Activated CD4-positive, alpha-beta T cell treated with anti-CD3 and anti-CD28 coated beads for 36 hours (primary cell): Measurements from ENCODE around the gene CYP19A1. TPM values are rescaled to one million over a fixed set of nuclear protein-coding genes. Genes with fewer than 3 reads are reported as not detected.
"Not testable (repeated sequence)": the region's sequence is repeated elsewhere in the genome, so short reads cannot be mapped to it uniquely, and the experiment has no call there.

Experiments used
- ATAC-seq: fragments of 200-7000 bp; cut with Tn5 transposase; one replicate; pipeline ENCODE4 v1.10.0; 2021; ENCODE audit warnings: mild to moderate bottlenecking, moderate library complexity
- CTCF ChIA-PET: fragments of 350-600 bp; sonication (Branson Sonifier 250); formaldehyde crosslinking; loops from one replicate; lab custom pipeline; 2021; ENCODE audit warnings: antibody characterized with exemption; lab: Charles Lee
- POLR2A ChIA-PET: fragments of 350-600 bp; sonication (Branson Sonifier 250); formaldehyde crosslinking; loops from one replicate; lab custom pipeline; 2021; ENCODE audit warnings: antibody characterized with exemption, inconsistent platforms; lab: Charles Lee
- DNase-seq: peaks from one replicate; pipeline ENCODE4 v3.0.0-alpha.2; 2020
- H3K27ac Mint-ChIP-seq: one replicate; pipeline ENCODE4 v1.8.0; 2021; ENCODE audit warnings: mixed read lengths
- H3K27me3 Mint-ChIP-seq: one replicate; pipeline ENCODE4 v1.8.0; 2021; ENCODE audit warnings: mixed read lengths
- H3K36me3 Mint-ChIP-seq: one replicate; pipeline ENCODE4 v1.8.0; 2021; ENCODE audit warnings: low read depth, mixed read lengths
- H3K4me1 Mint-ChIP-seq: one replicate; pipeline ENCODE4 v1.8.0; 2021; ENCODE audit warnings: mixed read lengths
- H3K4me3 Mint-ChIP-seq: one replicate; pipeline ENCODE4 v1.8.0; 2021; ENCODE audit warnings: mild to moderate bottlenecking, moderate library complexity, mixed read lengths
- H3K9me3 Mint-ChIP-seq: one replicate; pipeline ENCODE4 v1.8.0; 2021; ENCODE audit warnings: low read depth, mixed read lengths
- intact Hi-C, 2 experiments: fragments of 100-400 bp; cut with DNase I in 1 of 2; cut with micrococcal nuclease in 1 of 2; formaldehyde crosslinking; loops; one replicate each; pipeline versions ENCODE4 v1.14.2 to v1.15.1; 2022 to 2024; cut with DNase I, micrococcal nuclease
- total RNA-seq, 2 experiments: library from RNA; stranded (reverse); gene quantifications; one replicate each; pipeline ENCODE4 v1.2.3, GENCODE V29; 2021

CYP19A1 gene
- total RNA-seq, 2 experiments from 2014 or later: not detected

DNA sequence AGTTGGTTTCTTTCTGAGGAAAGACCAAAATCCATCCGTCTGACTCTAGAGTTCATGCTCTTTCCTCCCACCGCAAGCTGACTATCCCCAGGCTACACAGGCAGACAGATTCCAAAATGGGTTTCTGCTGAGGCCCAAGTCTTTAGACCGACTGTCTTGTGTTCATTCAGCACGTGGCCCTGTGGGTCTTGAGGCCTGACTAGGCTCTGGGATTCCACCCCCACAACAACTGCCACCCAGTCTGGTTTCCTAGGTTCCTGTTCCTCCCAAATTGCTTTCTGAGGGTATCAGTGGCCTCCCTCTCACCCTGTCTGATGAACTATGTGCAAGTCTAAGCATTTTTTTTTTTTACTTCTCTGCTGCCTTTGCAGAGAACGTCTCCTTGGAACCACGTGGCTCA, 67.7 kb downstream of the CYP19A1 start:
- CTCF ChIA-PET: interaction anchor here (1.1 kb wide), 2 partner anchors 11 to 228 kb away, joined by 3 to 4 read pairs; no protein-coding TSS in a partner anchor
- no peaks in the 10 kb centered on the region for H3K36me3 Mint-ChIP-seq
- POLR2A ChIA-PET: no interaction called here
- DNase-seq: no peak
- H3K4me1 Mint-ChIP-seq: peaks cover 2% of the 10 kb centered on the region
- H3K9me3 Mint-ChIP-seq: no peaks in the 10 kb centered on the region
- H3K27me3 Mint-ChIP-seq: peaks cover 23% of the 10 kb centered on the region
- ATAC-seq: no peak
- no peak overlapping the region for H3K4me3 Mint-ChIP-seq
- no peak overlapping the region for H3K27ac Mint-ChIP-seq
- intact Hi-C loops: no loop called here

DNA sequence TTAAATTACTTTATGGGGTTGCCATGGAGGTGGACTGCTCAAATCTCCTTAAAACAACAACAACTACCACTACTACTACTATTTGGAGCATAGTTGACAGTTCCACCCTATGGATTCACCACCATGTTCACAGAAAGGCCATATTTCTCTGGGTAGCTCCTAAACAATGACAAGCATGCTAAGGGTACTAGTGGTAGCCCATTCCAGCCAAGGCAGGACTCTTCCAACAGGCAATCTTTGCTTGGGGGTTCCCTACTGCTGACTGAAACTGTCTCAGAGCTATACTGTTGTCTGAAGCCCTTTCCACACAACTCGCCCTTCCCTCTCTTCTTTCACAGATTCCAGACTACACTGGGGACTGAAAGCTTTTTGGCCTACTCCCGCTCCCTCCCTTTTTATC, 68.9 kb downstream of the CYP19A1 start:
- H3K4me1 Mint-ChIP-seq: peaks cover 2% of the 10 kb centered on the region
- no peak for ATAC-seq
- DNase-seq: no peak
- H3K9me3 Mint-ChIP-seq: no peaks in the 10 kb centered on the region
- POLR2A ChIA-PET: no interaction called here
- no peaks in the 10 kb centered on the region for H3K36me3 Mint-ChIP-seq
- CTCF ChIA-PET: interaction anchor here (1.1 kb wide), 2 partner anchors 13 to 229 kb away, joined by 3 to 4 read pairs; no protein-coding TSS in a partner anchor
- intact Hi-C loops: no loop called here
- peaks cover 34% of the 10 kb centered on the region for H3K27me3 Mint-ChIP-seq
- no peak overlapping the region for H3K27ac Mint-ChIP-seq
- H3K4me3 Mint-ChIP-seq: no peak overlapping the region

DNA sequence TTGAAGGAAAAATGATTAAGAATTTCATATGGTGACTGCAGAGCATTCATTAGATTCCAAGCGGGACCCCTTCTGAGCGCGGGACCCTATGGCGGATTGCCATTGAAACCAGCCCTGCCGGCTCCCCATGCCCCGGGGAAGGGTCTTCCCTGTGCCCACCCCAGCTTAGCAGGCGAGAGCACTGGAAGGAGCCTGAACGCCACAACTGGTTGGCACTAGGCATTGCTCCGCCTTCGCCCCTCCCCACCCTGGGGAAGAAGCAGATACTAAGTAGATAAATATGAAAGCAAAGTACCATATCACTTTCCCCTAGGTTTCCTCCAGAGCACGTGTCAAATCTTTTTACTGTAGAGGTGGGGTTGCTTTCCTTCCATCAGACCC, 70.7 kb downstream of the CYP19A1 start:
- Mint-ChIP-seq H3K4me1 (peaks cover 2% of the 10 kb centered on the region), H3K4me3 (no peak overlapping the region), H3K27me3 (peaks cover 32% of the 10 kb centered on the region), H3K9me3 (no peaks in the 10 kb centered on the region), H3K36me3 (no peaks in the 10 kb centered on the region), H3K27ac (no peak overlapping the region)
- POLR2A ChIA-PET: no interaction called here
- no peak for DNase-seq
- intact Hi-C loops: no loop called here
- ATAC-seq: no peak
- CTCF ChIA-PET: interaction anchor here (0.7 to 1.2 kb wide), 2 partner anchors 38 to 1889 kb away, joined by 3 read pairs; no protein-coding TSS in a partner anchor

DNA sequence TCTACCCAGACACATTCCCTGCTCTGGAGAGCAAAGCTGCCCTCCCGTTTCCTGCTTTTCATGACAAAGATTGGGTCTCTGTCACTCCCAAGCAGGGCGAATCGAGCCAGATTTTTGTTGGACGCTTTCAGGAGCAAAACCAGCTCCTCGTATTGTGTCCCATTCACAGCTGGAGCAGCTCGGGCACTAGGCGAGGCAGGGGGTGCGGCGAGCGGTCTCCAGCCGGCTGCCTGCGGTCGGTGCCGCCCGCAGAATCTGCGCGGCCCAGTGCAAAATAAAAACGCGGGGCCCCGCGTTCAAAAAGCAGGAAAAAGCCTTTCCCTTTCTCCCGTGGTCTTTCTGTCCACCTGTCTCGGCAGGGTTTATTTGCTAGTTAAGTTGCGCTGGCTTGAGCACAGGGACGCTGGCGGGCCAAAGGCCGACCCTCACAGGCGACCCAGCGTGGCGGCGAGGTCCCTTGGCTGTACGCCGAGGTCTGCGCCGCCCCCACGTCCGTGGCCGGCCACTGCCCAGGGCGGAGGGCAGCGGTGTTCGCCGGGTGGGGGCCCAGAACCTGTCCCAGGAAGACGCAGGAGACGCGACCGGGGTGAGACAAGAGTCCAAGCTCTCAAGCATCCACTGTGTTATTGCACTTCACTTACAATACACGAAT, 71.2 kb downstream of the CYP19A1 start:
- POLR2A ChIA-PET: no interaction called here
- Mint-ChIP-seq H3K4me3 (no peak overlapping the region), H3K9me3 (no peaks in the 10 kb centered on the region)

DNA sequence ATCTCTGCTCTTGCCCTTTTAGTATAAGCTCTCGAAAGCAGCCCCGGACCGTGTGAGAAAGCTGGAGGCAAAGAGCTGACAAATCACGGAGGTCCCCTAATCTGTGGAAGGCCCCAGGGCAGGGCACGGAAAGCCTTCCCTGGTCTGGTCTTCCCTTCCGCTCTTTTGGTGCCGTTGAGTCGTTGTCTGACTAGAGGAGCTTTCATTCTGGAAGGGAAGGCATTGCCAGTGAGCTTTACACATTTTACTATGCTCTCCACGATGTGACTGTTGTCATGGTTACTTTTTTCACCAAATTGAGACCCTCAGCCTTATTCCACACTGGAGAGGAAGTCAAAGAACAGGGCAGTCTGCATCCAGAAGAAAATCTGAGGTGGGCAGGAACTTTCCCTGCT, 71.7 kb downstream of the CYP19A1 start:
- intact Hi-C loops: no loop called here
- DNase-seq (no peak), ATAC-seq (no peak)
- ChIA-PET CTCF (interaction anchor here (1.2 to 1.4 kb wide), 2 partner anchors 37 to 99 kb away, joined by 3 read pairs; no protein-coding TSS in a partner anchor), POLR2A (no interaction called here)
- Mint-ChIP-seq H3K4me1 (peaks cover 2% of the 10 kb centered on the region), H3K36me3 (no peaks in the 10 kb centered on the region), H3K27me3 (peaks cover 32% of the 10 kb centered on the region), H3K4me3 (no peak overlapping the region), H3K9me3 (no peaks in the 10 kb centered on the region), H3K27ac (no peak overlapping the region)

More for the DNA sequence above, 71.2 kb downstream of the CYP19A1 start:
- H3K27me3 Mint-ChIP-seq: peaks cover 32% of the 10 kb centered on the region
- DNase-seq (no peak), ATAC-seq (no peak)
- H3K4me1 Mint-ChIP-seq: peaks cover 2% of the 10 kb centered on the region
- intact Hi-C loops: no loop called here
- H3K27ac Mint-ChIP-seq: no peak overlapping the region
- no peaks in the 10 kb centered on the region for H3K36me3 Mint-ChIP-seq
- CTCF ChIA-PET: interaction anchor here (0.7 to 1.4 kb wide), 3 partner anchors 37 to 1889 kb away, joined by 3 read pairs; no protein-coding TSS in a partner anchor

DNA sequence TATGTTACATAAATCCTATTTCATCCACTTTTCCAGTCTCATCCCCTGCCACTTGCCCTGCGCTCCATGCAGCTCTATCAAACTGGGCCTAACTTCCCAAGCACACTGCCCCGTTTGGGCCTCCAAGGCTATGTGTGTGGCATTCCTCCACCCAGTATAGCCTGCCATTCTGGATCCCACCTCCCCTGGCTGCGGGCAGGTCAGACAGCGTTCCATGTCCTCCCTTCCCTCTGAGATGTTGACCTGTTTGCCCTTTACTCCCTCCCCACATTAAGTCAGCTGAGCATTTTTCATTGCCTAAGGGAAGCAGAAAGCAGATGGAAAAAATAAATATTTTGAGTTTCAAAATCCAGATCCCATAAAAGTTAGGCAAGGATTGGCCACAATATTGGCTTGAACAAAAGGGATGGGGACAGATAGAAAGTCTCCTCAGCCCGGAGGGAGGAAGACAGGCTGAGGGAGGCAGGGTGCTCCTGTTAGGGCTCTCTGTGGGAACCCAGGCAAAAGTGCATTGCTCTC, 73.3 kb downstream of the CYP19A1 start:
- no peaks in the 10 kb centered on the region for H3K9me3 Mint-ChIP-seq
- peaks cover 2% of the 10 kb centered on the region for H3K4me1 Mint-ChIP-seq
- CTCF ChIA-PET: interaction anchor here (0.9 to 1.6 kb wide), 2 partner anchors 14 to 16 kb away, joined by 3 read pairs; no protein-coding TSS in a partner anchor
- H3K27me3 Mint-ChIP-seq: peaks cover 34% of the 10 kb centered on the region
- H3K27ac Mint-ChIP-seq: no peak overlapping the region
- intact Hi-C loops: no loop called here
- no peak overlapping the region for H3K4me3 Mint-ChIP-seq
- POLR2A ChIA-PET: no interaction called here
- DNase-seq (no peak), ATAC-seq (no peak)
- H3K36me3 Mint-ChIP-seq: no peaks in the 10 kb centered on the region

DNA sequence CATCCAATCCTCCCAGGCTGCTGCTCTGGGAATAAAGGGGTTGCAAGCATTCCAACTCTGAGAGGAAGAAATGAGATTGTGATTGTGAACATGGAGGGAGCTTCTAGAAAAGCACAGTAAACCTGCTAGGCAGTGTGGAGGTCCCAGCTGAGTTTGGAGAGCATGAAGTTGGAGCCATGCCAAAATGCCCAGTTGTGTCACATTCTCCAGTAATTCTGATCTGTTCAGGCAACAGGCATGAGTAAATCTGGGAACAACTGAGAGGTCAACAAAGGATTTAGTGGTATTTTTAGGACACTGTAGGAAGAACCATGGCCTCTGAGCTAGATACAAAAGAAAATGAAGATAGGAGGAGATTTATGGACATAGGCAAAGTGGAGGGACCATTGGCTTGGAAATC, 74.7 kb downstream of the CYP19A1 start:
- CTCF ChIA-PET: interaction anchor here (1.6 kb wide), 1 partner anchor 18 kb away, joined by 3 read pairs; no protein-coding TSS in a partner anchor
- Mint-ChIP-seq H3K9me3 (no peaks in the 10 kb centered on the region), H3K36me3 (no peaks in the 10 kb centered on the region), H3K27ac (no peak overlapping the region), H3K4me1 (peaks cover 2% of the 10 kb centered on the region), H3K4me3 (no peak overlapping the region), H3K27me3 (peaks cover 31% of the 10 kb centered on the region)
- POLR2A ChIA-PET: no interaction called here
- intact Hi-C loops: no loop called here
- ATAC-seq (no peak), DNase-seq (no peak)

DNA sequence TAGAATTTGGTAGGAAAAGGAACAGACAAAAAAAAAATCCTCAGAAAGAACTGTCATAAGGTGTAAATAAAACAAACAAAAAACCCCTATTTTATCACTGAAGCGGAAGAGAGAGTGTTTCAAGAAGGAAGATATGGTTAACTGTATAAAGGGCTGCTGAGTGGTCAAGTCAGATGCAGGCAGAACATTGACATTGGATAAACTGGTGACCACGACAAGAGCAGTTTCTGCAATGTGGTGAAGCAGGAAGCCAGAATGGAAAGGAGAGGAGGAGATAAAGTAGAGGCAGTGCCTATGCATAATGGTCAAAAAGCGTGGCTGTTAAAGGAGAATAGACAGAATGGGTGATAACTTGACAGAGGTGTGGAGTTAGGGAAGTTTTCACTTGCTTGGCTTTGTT, 75.3 kb downstream of the CYP19A1 start:
- ChIA-PET POLR2A (no interaction called here), CTCF (interaction anchor here (0.7 kb wide), 1 partner anchor 209 kb away, joined by 3 read pairs; no protein-coding TSS in a partner anchor)
- H3K36me3 Mint-ChIP-seq: no peaks in the 10 kb centered on the region
- no peak overlapping the region for H3K4me3 Mint-ChIP-seq
- peaks cover under 1% of the 10 kb centered on the region for H3K4me1 Mint-ChIP-seq
- no peaks in the 10 kb centered on the region for H3K9me3 Mint-ChIP-seq
- ATAC-seq (no peak), DNase-seq (no peak)
- no peak overlapping the region for H3K27ac Mint-ChIP-seq
- intact Hi-C loops: no loop called here
- peaks cover 28% of the 10 kb centered on the region for H3K27me3 Mint-ChIP-seq

DNA sequence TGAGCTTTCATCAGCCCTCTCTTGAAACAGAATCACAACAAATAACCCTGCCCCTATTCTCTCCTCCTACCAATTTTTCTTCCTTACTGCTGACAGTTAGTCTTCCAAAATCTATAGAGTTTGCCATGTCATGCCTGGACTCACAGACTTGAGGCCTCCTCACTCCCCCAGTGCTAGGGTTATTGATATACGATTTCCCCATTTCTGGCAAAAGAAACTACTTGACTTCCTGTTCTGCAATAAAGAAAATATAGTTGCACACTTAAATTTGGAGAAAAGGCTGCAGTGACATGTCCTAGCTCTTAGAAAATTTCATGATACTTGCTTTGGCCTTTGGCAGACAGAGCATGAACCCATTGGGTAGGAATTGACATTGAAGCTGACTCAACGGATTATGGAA, 75.9 kb downstream of the CYP19A1 start:
- ChIA-PET CTCF (interaction anchor here (0.7 kb wide), 1 partner anchor 209 kb away, joined by 3 read pairs; no protein-coding TSS in a partner anchor), POLR2A (no interaction called here)
- H3K4me3 Mint-ChIP-seq: no peak overlapping the region
- H3K27ac Mint-ChIP-seq: no peak overlapping the region
- DNase-seq (no peak), ATAC-seq (no peak)
- no peaks in the 10 kb centered on the region for H3K9me3 Mint-ChIP-seq
- intact Hi-C loops: no loop called here
- H3K4me1 Mint-ChIP-seq: no peaks in the 10 kb centered on the region
- no peaks in the 10 kb centered on the region for H3K36me3 Mint-ChIP-seq
- peaks cover 25% of the 10 kb centered on the region for H3K27me3 Mint-ChIP-seq

DNA sequence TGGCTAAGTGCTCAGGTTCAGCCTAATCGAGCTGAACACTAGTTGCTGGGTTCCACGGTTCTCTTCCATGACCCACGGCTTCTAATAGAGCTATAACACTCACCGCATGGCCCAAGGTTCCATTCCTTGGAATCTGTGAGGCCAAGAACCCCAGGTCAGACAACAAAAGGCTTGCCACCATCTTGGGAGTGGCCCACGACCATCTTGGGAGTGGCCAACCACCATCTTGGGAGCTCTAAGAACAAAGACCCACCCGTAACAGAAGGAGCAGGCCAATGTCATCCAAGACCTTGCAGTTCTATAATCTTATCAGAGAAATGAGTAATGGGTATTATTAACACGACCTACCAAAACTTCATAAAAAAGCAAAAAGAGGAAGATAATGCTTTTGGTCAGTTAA, 77.3 kb downstream of the CYP19A1 start:
- CTCF ChIA-PET, ATAC-seq, H3K9me3 Mint-ChIP-seq, H3K4me3 Mint-ChIP-seq, H3K36me3 Mint-ChIP-seq, DNase-seq, POLR2A ChIA-PET, H3K4me1 Mint-ChIP-seq, intact Hi-C loops, H3K27ac Mint-ChIP-seq: not testable (repeated sequence)
- H3K27me3 Mint-ChIP-seq: peaks cover 17% of the 10 kb centered on the region

DNA sequence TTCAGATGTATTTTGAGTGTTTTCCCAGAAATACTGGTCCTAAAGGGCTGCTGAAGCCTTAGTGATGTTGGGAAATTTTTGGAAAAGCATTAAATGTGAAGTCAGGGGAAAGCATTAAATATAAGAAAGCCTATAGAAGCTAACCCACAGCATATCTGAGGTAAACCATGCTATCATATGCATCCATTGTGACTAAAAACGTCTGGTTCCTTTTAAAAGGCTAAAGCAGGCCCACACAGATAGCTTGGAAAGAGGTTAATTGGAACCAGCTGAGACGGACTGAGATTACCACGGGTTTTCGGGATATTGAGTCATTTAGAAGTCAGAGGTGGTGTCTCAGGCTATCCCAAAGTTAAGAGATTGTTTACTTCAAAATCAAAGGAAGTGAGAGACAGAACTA, 78.2 kb downstream of the CYP19A1 start:
- DNase-seq (no peak), ATAC-seq (no peak)
- intact Hi-C loops: no loop called here
- Mint-ChIP-seq H3K9me3 (no peaks in the 10 kb centered on the region), H3K36me3 (no peaks in the 10 kb centered on the region), H3K4me3 (no peak overlapping the region), H3K4me1 (no peaks in the 10 kb centered on the region), H3K27ac (no peak overlapping the region), H3K27me3 (peaks cover 10% of the 10 kb centered on the region)
- POLR2A ChIA-PET: no interaction called here
- CTCF ChIA-PET: no interaction called here

DNA sequence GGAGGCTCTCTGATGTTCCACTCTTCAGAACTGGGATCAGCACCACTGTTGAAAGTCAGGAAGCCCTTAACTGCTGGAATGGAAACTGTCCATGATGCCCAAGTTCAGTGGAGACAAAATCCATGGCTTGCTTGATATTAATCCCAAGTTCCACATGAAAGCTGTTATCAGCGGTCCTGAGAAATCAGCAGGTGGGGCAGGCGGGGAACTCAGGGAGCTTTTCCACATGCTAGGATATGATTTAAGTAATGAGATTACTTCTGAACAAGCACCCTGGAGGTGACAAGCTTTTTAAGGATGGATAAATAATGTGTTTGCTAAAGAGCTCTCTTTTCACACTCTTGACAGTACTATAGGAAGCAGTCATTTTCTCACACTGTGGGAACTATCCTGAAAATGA, 82.9 kb downstream of the CYP19A1 start:
- no peak for ATAC-seq

More for the DNA sequence above, 82.9 kb downstream of the CYP19A1 start:
- ChIA-PET POLR2A (no interaction called here), CTCF (interaction anchor here (0.9 kb wide), 1 partner anchor 93 kb away, joined by 3 read pairs; no protein-coding TSS in a partner anchor)
- intact Hi-C loops: no loop called here
- no peak for DNase-seq
- Mint-ChIP-seq H3K36me3 (no peaks in the 10 kb centered on the region), H3K27me3 (peaks cover 8% of the 10 kb centered on the region), H3K4me1 (no peaks in the 10 kb centered on the region), H3K27ac (no peak overlapping the region), H3K4me3 (no peak overlapping the region), H3K9me3 (no peaks in the 10 kb centered on the region)
